HG03442 (cell line): ENCODE results near the gene PTPRE.

Experiments used
- ATAC-seq: cut with Tn5 transposase; IDR thresholded peaks from one replicate; pipeline ENCODE4 v1.9.1; 2021; ENCODE audit warnings: mild to moderate bottlenecking, moderate library complexity; ENCODE audit not compliant: unreplicated experiment

Gene PTPRE

DNA sequence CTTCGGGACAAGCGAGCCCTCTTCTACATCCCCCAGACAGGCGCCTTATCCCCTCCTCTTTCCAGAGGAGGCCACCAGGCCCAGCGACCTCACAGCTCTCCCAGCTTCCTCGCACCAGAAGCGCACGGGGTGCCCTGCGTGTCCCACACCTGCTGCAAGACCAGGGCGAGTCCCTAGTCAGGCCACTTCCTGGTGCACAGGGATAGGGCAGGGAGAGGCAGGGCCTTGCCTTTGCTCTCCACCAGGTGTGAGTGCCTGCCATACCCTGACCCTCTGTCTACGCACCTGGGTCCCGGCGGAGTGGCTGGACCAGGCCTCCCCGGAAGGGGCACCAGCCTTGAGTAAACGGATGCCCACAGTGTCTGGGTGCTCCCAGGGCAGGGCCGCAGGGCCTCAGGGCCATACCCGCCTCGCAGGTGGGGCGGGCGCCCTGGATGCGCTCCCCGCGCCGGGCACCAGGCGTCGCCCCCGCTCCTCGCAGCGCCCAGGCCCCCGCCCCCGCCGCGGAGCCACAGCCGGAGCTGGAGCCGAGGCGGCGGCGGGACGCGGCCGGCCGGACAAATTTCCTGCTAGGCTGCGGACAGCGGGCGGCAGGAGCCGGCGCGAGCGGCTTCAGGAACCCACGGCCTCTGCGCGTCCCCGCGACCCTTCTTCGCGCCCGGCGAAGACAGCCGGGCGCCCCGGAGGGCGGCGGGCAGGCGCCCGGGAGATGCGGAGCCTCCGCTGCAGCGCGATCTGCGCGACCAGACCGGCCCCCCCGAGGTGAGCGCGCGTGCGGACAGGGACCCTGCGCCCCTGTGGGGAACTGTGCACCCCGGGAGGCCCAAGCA lies at the start of gene PTPRE:
TSS of gene PTPRE (plus strand) at position 556 of the 830 bp plus-strand sequence. CDS start 133,779 bp downstream, outside the sequence.
- peak; percentile 83 for ATAC-seq

- ATAC-seq: no peak
Observed at GRCh38 chr10:127860592-127860991, 46.3 kb upstream of the PTPRE start.

GRCh38 chr10:127863231-127863825 lies 43.6 kb upstream of the PTPRE start:
- ATAC-seq: no peak

GRCh38 chr10:127866276-127867013 lies 40.5 kb upstream of the PTPRE start:
- no peak for ATAC-seq

DNA sequence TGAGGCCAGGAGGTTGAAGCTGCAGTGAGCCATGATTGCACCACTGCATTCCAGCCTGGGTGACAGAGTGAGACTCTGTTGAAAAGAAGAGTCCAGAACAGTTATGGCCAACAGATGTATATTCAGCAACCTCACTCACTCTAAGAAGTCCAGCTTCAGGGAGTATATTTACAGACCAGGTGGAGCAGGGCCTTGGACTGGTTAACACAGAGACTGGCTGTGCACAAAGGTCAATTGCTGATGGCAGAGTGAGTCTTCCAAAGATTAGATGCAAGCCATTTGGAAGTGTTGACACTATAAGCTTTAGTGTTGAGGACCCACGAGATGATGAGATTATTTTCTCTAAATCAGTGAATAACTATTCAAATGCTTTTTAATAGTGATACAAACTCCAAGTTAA lies 39.1 kb upstream of the PTPRE start:
- no peak for ATAC-seq

- ATAC-seq: no peak
Observed at GRCh38 chr10:127869329-127869728, 37.6 kb upstream of the PTPRE start.

- ATAC-seq: no peak
Observed at GRCh38 chr10:127871631-127872010, 35.3 kb upstream of the PTPRE start.

DNA sequence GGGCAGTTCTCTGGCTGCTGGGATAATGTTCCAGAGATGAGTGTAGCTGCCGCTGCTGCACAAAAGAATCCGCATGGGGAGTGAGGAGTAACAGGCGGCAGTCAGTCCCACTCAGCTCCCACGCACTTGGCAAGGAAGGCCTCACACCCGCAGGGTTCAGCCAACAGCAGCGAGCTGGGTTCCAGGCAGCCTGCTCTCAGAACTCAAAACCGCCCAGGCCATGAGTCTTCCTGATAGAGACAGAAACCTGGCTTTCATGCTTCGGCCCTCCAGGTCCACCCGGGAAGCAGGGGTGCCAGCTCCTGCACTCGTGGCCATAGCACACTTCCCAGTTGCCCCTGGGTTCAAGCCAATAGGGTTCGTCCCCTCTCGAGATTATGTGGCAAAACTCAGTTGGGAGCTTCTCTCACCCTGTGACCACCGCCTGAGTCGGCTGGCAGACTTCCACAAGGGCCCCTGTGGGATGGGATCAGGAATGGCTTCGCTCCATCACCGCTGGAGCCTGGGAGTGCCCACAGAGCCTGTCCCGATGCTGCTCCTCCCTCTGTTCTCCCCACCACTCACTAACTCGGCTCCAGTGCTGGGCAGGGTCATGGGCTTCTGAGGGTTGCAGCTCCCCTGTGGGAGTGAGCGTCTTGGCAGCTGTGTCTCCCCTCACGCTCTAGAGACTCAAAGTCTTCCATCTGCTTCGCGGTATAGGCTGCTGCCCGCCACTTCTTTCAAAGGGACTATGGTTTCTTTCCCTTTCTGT lies 34.7 kb upstream of the PTPRE start:
- no peak for ATAC-seq

- no peak for ATAC-seq
Observed at GRCh38 chr10:127872871-127873600, 33.9 kb upstream of the PTPRE start.

- ATAC-seq: no peak
Observed at GRCh38 chr10:127873901-127874470, 32.9 kb upstream of the PTPRE start.

GRCh38 chr10:127874671-127875448 lies 32.0 kb upstream of the PTPRE start:
- ATAC-seq: no peak

- ATAC-seq: no peak
Observed at GRCh38 chr10:127875449-127875765, 31.5 kb upstream of the PTPRE start.

DNA sequence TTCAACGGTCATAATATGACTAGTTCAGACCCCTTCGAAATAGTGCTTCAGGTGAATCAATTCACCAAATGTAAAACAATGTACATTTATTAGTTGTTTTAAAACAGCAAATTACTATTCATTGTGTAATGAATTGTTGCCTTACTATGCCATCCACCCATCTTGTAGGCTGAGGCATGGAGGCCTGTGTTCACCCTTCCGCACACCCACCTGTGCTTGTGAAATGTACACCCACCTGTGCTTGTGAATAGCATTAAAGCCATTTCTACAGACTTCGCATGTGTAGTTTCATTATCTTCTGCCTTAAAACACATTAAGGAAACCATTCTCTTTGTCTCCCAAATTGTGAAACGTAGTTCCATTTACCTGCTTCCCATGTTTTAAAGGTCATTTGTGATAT lies 31.0 kb upstream of the PTPRE start:
- ATAC-seq: no peak

GRCh38 chr10:127877116-127877515 lies 29.8 kb upstream of the PTPRE start:
- ATAC-seq: no peak

DNA sequence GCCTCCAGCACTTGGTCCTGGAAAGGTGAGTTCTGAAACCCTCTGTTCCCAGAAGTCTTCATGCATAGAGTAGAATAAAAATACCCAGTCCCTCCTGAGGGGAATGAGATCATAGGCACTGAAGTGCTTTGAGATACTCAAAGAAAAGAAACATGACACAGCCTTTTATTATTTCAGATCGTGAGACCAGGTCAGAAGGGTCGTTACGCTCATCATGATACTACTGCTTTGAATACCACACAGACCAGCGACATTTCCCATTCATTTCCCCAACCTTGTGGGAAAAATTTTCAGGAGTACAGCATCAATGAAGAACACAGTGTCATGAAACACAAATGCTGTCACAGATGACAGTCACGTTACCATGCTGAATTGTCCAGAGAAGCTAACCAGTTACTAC lies 29.2 kb upstream of the PTPRE start:
- no peak for ATAC-seq

DNA sequence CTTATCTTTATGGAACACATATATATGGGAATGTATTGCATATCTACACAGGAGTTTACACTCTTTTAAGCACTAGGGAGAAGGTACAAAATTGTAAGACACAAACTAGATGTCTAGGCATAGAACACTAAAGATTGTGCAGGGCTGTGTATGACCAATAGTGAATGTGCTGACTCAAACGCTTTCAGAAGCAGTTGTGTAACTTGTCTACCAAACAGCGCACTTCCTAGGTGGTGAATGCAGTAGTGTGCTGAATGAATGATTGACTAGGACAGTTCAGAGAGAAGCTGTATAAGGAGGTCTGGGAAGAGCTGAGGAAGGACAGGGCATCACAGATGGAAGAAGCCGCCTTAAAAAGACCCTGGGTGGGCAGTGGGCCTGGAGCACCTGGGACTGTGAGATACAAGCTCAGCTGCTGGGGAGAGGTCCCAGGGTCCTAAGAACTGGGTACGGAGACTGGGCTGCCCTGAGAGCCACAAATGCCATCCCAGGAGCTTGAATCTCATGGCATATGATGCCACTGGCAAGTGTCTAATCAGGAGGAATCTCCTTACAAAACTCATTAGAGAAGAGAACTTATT lies 28.3 kb upstream of the PTPRE start:
- no peak for ATAC-seq

DNA sequence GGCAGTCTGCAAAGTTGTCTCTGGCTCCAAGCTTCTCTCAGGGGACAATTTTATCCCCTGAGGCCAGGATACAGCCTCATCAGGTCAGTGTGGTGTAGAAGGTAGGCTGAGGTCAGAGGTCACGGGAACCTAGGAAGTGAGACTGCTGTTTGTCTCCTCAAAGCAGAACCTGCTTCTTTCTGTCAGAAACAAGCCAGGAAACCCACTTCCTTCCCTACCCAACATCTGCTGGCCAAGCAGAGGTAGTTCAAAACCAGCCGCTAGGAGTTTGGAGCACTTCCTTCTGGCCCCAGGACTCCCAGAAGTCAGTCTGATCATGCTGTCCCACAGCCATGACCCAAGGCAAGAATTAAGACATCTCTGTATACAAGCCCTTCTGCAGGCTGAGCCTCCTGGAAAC lies 26.3 kb upstream of the PTPRE start:
- no peak for ATAC-seq

GRCh38 chr10:127881262-127881661 lies 25.6 kb upstream of the PTPRE start:
- no peak for ATAC-seq

DNA sequence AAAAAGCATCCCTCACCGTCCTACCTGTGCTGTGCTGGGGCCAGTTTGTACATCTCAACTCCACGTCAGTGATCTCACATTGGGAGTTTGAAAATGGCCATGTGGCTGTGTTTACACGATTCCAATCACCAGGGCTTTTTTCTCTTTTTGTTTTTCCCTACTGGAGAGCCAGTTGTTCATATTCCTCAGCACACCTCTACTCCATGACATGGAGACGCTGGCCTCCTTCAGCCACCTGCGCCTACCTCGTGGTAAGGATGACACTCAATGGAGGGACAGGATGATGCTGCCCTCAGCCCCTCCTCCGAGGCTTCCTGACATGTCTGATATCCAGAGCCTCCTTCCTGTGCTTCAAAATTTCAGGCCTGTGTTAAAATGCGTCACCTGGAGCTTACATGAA lies 24.5 kb upstream of the PTPRE start:
- no peak for ATAC-seq
